Stimulated activated CD8-positive, alpha-beta memory T cell treated with anti-CD3 and anti-CD28 coated beads, Interleukin-15, amount 100 ng/mL, for 48 hours (primary cell): ENCODE measurements around the gene DERA.
"Not testable (repeated sequence)": the region's sequence is repeated elsewhere in the genome, so short reads cannot be mapped to it uniquely, and the experiment has no call there.

Source experiments
- DNase-seq, 2 donors: peaks; one replicate each; pipeline ENCODE4 v3.0.0-alpha.2; 2020; ENCODE audit warnings: low read depth in 2 of 2

Gene DERA

GRCh38 chr12:15963271-15963670 is 52.1 kb downstream of the DERA start:
- no peak for DNase-seq

GRCh38 chr12:15966426-15966825 is 55.3 kb downstream of the DERA start:
- DNase-seq, result no peak

DNA sequence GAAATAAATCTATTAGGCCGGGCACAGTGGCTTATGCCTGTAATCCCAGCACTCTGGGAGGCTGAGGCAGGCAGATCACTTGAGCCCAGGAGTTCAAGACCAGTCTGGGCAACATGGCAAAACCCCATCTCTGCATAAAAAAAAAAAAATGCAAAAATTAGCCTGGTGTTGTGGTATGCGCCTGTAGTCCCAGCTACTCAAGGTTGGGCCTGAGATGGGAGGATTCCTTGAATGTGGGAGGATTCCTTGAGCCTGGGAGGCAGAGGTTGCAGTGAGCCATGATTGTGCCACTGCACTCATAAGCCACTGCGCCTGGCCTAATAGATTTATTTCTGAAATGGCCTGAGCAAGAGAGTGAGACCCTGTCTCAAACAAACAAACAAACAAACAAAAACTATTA is 55.9 kb downstream of the DERA start:
- DNase-seq, result not testable (repeated sequence)

DNA sequence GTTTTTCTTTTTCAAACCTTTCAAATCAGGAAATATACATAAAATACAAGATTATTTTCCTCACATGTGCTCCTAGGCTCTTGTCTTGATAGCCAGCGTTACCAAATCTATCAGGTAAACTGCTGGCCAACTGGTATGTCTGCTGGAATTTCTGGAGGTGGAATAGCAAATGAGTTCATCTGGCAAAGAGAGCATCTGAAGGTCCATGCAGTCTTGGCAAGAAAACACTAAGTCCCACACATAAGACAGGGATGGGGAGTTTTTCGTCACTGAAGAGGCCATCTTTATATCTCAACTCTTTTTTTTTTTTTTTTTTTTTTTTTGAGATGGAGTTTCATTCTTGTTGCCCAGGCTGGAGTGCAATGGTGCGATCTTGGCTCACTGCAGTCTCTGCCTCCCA is 60.1 kb downstream of the DERA start:
- no peak for DNase-seq

GRCh38 chr12:15972894-15973293 is 61.8 kb downstream of the DERA start:
- no peak for DNase-seq

GRCh38 chr12:15977999-15978951 is 67.1 kb downstream of the DERA start:
- no peak for DNase-seq

- no peak for DNase-seq
These were observed 68.3 kb downstream of the DERA start for GRCh38 chr12:15979096-15980092.

GRCh38 chr12:15982071-15982470 is 70.9 kb downstream of the DERA start:
- DNase-seq, result no peak

GRCh38 chr12:15982471-15982870 is 71.3 kb downstream of the DERA start:
- no peak for DNase-seq

DNA sequence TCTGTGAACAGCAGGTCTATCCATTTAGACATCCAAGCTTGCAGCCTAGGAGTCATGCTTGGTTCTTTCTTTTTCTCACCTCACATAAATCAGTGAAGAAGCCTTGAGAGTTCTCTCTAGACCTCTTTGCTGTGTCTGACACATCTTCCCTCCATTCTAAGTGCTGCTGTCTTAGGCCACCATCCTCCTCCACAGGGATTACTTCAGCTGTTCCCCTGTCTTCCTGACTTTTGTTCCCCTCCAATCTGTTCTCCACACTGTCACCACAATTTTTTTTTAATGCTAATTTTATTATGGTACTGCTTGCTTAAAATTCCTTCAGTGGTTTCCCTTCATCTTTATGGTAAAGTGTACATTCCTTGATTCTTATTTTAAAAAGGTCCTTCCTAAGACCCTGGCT is 71.8 kb downstream of the DERA start:
- DNase-seq, result no peak

DNA sequence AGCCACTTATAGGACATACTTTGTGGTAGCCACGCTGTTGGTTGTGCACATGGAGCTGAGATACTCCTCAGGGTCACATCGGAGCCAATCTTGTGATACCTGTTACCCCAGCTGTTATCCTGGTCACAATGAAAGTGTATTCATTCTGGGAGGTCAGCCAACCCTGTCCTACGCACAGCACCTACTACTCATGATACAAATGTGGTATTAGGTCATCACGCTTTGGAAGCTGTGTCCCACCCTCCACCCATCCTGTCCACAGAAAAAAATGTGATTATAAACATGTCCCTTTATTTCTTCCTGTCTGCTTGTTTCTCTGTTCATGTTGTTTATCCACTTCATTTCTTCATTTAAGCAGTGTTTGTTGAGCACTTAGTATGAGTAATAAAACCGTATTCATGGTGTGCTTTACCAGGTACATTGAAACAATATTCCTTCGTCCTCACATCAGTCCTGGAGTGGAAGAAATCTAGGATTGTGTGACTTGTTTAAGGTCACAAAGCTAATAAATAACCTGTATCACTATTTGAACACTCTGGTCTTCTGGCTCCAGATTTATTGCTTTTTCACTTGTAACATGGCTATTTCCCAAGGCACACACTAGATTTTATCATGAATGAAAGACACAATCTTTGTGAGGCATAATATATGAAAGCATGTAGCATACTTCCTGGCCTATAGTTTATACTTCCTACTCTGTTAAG is 73.1 kb downstream of the DERA start:
- no peak for DNase-seq

DNA sequence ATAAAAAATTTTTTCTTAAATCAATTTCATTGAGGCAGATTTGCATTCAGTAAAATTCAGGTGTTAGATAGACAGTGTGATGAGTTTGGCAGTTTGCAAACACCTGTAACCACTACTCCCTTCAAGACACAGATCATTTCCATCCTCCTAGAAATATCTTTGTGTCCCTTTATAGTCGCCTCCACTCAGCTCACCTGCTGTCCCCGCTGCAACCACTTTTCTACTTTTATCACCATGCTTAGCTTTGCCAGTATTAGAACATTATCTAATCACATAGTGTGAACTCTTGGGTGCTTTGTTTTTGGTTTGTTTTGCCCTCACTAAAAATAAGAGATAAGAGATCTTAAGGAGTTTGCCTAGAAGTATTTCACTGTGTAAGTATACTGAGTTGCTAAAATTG is 73.8 kb downstream of the DERA start:
- no peak for DNase-seq

GRCh38 chr12:15987696-15988095 is 76.6 kb downstream of the DERA start:
- DNase-seq, result no peak

GRCh38 chr12:15988983-15989755 is 78.0 kb downstream of the DERA start:
- no peak for DNase-seq

DNA sequence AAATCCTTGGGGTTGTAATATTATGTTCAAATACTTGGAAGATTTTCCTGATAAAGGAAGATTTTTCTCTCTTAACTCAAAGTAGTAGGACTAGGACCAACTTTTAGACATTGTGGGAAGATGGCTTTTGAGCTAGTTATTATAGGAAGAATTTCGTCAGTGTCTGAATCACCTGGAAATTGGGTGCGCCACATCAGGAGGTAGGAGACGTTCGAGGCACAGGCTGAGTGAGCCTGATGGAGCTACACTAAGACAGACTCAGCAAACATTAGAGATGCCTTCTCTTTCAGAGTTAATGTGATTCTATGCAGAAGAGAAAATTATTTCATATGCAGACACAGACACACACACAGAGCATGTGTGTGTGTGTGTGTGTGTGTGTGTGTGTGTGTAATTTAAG is 84.7 kb downstream of the DERA start:
- DNase-seq, result no peak

- no peak for DNase-seq
These were observed 85.1 kb downstream of the DERA start for GRCh38 chr12:15996254-15996653.

DNA sequence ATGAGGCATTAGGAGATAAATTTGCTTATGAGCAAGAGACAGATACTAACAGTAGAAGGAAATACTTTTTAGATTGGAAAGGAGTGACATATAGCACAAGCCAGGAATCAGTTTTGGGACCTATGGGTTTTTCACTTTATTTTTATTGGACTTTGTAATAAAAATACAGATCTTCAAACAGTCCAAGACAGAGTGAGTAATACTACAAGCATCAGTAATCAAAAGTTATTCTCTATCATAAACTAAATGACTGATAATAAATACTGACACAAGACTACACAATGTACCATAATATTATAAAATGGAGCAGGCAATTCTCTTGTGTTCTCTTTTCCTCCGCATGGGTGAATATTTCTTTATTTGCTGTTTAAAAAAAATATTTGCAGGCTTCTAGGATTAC is 85.8 kb downstream of the DERA start:
- DNase-seq, result no peak

- DNase-seq, result no peak
These were observed 86.8 kb downstream of the DERA start for GRCh38 chr12:15997910-15998309.

- DNase-seq, result no peak
These were observed 91.7 kb downstream of the DERA start for GRCh38 chr12:16002880-16003279.

DNA sequence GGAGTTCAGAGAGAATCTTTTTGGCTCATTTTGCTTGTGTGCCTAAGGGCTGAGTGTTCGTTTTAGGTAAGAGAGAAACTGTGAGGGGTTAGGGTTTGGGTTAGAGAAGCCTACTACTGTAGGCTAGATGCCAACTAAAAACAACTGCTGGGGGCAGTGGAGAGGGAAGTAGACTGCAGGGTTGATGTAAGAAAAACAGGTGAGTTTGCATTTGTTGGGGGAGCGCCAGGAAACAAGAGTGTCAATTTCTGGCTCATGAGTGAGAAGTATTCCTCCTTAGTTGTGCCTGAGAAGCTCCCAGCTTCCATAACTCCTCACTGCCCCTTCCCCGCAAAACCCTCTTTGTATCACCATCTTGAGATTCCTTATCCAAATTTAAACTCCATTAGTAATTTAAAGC is 92.3 kb downstream of the DERA start:
- DNase-seq, result no peak

- no peak for DNase-seq
These were observed 95.6 kb downstream of the DERA start for GRCh38 chr12:16006752-16007151.
